ENCODE results near the gene FITM1.
A peak's percentile ranks its signal among the peaks of the same experiment; 100 is the strongest.

- TF ChIP-seq, protein P1, sequence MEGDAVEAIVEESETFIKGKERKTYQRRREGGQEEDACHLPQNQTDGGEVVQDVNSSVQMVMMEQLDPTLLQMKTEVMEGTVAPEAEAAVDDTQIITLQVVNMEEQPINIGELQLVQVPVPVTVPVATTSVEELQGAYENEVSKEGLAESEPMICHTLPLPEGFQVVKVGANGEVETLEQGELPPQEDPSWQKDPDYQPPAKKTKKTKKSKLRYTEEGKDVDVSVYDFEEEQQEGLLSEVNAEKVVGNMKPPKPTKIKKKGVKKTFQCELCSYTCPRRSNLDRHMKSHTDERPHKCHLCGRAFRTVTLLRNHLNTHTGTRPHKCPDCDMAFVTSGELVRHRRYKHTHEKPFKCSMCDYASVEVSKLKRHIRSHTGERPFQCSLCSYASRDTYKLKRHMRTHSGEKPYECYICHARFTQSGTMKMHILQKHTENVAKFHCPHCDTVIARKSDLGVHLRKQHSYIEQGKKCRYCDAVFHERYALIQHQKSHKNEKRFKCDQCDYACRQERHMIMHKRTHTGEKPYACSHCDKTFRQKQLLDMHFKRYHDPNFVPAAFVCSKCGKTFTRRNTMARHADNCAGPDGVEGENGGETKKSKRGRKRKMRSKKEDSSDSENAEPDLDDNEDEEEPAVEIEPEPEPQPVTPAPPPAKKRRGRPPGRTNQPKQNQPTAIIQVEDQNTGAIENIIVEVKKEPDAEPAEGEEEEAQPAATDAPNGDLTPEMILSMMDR (IDR thresholded peaks at IDR 0.05) = peak in 1 of 4 experiments; percentile 18
- peak; percentile 42 for TF ChIP-seq POLR2A (IDR thresholded peaks at IDR 0.05)
Observed at GRCh38 chr14:24146978-24147760, 16.7 kb downstream of the FITM1 start, which contains the start of gene RNF31.
